22Rv1 (cell line): ENCODE data around the gene PPCDC.

Source experiments
- ZFX ChIP-seq: fragments of 450-650 bp; IDR thresholded peaks from 2 replicates; pipeline ENCODE4 v1.6.1; 2017; ENCODE audit warnings: antibody characterized with exemption, borderline replicate concordance
- TF ChIP-seq, protein P1 (sequence below): fragments of 450-650 bp; IDR thresholded peaks from 2 replicates; pipeline ENCODE4 v1.5.1; 2017; ENCODE audit warnings: mild to moderate bottlenecking

DNA sequence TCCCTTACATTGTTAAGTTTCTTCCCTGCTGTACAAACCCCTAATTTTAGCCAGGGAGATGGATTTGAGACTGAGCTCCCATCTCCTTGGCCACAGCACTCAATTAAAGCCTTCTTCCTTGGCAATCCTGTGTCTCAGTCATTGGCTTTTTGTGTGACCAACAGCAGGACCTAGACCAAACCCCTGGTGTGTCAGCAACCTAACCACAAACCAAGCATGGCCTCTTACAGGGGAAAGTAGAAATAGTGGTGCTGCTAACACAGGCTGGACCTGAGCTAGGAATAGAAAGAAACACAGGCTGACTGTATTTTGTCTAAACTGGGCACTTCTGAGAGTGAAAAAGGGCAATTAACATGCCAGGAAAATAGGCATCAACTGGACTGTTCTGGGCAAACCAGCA, 37.9 kb downstream of the PPCDC start:
- TF ChIP-seq, protein P1, sequence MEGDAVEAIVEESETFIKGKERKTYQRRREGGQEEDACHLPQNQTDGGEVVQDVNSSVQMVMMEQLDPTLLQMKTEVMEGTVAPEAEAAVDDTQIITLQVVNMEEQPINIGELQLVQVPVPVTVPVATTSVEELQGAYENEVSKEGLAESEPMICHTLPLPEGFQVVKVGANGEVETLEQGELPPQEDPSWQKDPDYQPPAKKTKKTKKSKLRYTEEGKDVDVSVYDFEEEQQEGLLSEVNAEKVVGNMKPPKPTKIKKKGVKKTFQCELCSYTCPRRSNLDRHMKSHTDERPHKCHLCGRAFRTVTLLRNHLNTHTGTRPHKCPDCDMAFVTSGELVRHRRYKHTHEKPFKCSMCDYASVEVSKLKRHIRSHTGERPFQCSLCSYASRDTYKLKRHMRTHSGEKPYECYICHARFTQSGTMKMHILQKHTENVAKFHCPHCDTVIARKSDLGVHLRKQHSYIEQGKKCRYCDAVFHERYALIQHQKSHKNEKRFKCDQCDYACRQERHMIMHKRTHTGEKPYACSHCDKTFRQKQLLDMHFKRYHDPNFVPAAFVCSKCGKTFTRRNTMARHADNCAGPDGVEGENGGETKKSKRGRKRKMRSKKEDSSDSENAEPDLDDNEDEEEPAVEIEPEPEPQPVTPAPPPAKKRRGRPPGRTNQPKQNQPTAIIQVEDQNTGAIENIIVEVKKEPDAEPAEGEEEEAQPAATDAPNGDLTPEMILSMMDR: no peak
- no peak for TF ChIP-seq ZFX
